WI38 (cell line): ENCODE measurements around the gene CFAP53.
A peak's percentile ranks its signal among the peaks of the same experiment; 100 is the strongest.

Source experiments
- H3K4me3 ChIP-seq: 2 replicates; pipeline ENCODE4 v1.5.1; 2011; ENCODE audit warnings: low read depth, mild to moderate bottlenecking, control low read depth, low read length
- CTCF ChIP-seq: IDR thresholded peaks from 2 replicates; pipeline ENCODE4 v1.5.1; 2012; ENCODE audit warnings: low read depth, mild to moderate bottlenecking, control low read depth, low read length

The CFAP53 gene

GRCh38 chr18:50218432-50219197 lies 47.7 kb downstream of the CFAP53 start:
- TF ChIP-seq CTCF, result 0 out of 2 replicates have a peak, but pooled peaks have one; percentile 6

GRCh38 chr18:50209311-50209710 lies 57.0 kb downstream of the CFAP53 start:
- TF ChIP-seq CTCF, result no peak
- no peak overlapping the region for H3K4me3 ChIP-seq

More at GRCh38 chr18:50218432-50219197, 47.7 kb downstream of the CFAP53 start:
- no peak overlapping the region for H3K4me3 ChIP-seq

GRCh38 chr18:50207722-50208121 lies 58.6 kb downstream of the CFAP53 start:
- H3K4me3 ChIP-seq, result no peak overlapping the region
- no peak for TF ChIP-seq CTCF

GRCh38 chr18:50203801-50204604 lies 62.3 kb downstream of the CFAP53 start:
- no peak overlapping the region for H3K4me3 ChIP-seq
- TF ChIP-seq CTCF, result peak; percentile 33

- H3K4me3 ChIP-seq, result no peak overlapping the region
- TF ChIP-seq CTCF, result no peak
Measured at GRCh38 chr18:50201476-50202018, 64.7 kb downstream of the CFAP53 start.

GRCh38 chr18:50199921-50200320 lies 66.4 kb downstream of the CFAP53 start:
- no peak for TF ChIP-seq CTCF
- H3K4me3 ChIP-seq, result no peak overlapping the region
